Activated T-cell treated with anti-CD3 and anti-CD28 coated beads for 24 hours (primary cell): ENCODE measurements around the gene SORL1.

Experiments used
- DNase-seq: peaks from one replicate; pipeline ENCODE4 v3.0.0-alpha.2; 2020; ENCODE audit warnings: low read depth

SORL1 gene

GRCh38 chr11:121429556-121429955 is 22.6 kb upstream of the SORL1 start:
- DNase-seq: no peak

DNA sequence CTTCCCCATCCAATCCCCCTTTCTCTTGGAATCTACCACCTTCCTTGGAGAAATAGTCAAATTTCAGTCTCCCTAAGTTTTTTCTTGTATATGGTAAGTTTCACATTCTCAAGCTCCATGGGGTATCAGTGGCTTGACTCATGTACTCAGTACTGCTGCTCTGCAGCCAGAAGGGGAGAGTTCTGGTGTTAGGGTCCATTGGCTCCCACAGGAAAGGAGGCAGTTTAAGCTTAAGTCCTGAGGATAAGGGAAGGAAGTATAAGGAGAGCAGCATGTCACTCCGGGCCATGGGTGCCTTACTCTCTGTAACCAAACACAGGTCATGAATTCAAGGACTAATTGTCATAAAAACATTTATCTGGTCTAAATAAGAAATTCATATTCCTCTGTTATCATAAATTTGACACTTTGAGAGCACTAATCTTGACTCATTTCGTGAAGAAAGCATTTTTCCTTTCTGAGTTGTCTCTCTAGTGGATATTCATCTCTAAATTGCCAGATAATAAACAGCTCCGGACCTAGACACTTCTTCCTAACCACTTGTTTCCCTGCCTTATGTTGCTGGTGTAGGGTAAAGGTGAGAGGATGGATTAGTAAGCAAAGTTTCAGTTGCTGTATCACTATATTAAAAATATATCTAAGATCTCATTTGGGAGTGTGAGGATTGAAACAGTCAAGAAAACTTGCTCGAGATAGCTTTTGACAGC is 20.1 kb upstream of the SORL1 start:
- no peak for DNase-seq

- DNase-seq: no peak
These were observed 17.0 kb upstream of the SORL1 start for GRCh38 chr11:121435132-121435531.

DNA sequence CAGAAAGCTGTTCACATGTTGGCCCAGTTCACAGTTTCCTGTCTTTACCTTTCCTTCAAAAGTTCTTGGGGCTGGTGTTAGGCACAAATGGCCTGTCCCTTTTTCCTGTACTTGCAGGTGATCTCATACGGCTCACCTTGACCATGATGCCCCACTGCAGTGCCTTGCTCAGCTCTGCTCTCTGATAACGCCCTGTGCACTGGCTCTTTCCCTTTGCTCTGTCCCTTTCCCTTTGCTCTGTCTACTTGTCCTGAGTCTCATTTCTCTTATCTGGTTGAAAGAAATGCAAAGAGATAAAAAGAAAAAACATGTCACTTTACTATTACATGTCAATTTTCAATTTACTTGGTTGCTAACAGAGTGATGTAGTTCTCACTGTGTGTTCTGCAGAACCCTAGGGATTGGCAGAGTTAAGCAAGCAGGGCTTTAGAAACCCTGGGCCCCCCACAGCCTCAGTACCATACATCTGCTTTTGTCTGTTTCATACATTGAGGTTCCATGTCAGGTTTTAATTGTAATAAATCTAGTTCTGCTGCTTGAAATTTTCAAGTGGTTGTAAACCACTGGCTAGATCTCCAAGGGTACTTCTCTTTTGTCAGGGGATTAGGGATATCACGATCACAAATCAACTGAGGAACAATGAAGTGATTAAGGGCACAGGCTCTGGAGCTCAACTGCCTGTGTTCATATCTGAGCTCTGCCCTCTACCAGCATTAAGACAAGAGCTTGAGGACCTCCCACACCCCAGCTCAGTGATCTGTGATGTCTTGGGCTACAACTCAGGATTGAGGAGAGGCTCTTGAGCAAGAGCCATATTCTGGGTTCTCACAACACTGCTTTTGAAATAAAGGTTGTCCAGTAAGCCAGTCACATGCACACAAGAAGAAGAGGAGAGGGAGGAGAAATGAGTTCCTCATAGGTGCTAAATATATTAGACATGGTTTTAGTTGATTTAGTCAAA is 16.3 kb upstream of the SORL1 start:
- no peak for DNase-seq

GRCh38 chr11:121437018-121437685 is 15.0 kb upstream of the SORL1 start:
- no peak for DNase-seq

DNA sequence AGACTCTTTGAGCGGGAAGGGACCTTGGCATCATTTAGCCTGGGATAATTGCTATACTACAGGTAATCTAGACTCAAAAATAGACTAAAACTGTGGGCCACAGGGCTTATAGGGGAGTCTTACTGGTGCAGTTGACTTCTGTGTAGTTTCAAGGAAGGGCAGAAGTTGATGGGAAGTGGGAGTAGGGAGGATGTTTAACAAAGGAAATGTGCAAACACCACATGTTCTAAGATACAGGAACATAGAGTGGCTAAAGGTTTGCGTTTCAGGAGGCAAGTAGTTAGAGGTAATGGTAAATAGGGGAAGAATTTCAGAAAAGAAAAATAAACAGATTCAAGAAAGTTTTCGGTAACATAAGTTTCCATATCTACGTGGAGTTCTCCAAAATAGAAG is 14.4 kb upstream of the SORL1 start:
- DNase-seq: no peak

DNA sequence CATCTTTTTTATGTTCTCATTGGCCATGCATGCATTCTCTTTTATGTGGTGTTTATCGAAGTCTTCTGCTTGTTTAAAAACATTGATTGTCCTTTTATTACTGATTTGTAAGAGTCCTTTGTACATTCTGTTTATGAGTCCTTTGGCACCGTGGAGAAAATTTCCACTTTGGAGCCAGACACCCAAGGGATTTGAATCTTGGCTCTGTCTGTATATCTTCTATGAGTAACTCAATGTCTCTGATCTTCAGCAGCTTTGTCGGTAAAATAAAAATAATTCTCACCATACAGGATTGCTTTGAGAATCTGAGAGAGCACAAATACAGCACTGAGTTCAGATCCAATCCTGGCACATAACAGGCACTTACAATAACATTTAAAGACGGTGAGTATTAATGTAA is 12.8 kb upstream of the SORL1 start:
- DNase-seq: no peak

- no peak for DNase-seq
These were observed 12.4 kb upstream of the SORL1 start for GRCh38 chr11:121439759-121440158.

- DNase-seq: no peak
These were observed 10.6 kb upstream of the SORL1 start for GRCh38 chr11:121441521-121441920.

DNA sequence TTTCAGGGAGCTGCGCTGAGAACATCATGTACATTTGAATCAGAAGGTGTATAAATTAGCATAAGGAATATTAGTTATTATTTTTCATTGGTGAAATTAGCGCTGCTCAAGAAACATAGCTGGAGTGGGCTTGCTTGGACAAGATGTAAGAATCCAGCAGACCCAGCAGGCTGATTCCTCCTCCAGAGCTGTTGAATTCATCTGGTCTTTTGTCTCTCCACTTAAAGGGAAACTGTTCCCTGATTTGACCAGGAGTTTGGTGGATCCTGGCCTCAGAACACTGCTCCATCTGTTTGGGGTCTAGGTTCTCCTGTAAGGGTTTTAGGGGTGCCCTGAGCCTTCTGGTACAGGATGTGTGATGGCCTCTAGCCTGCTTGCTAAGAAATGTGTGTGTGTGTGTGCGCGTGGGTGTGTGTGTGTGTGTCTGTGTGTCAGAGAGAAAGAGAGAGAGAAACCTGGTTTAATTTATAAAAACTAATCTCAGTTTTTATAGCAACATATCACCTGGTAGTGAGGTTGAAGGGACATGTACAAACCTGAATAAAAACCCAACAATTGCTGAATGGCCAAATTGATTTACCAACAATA is 8.3 kb upstream of the SORL1 start:
- DNase-seq: no peak

DNA sequence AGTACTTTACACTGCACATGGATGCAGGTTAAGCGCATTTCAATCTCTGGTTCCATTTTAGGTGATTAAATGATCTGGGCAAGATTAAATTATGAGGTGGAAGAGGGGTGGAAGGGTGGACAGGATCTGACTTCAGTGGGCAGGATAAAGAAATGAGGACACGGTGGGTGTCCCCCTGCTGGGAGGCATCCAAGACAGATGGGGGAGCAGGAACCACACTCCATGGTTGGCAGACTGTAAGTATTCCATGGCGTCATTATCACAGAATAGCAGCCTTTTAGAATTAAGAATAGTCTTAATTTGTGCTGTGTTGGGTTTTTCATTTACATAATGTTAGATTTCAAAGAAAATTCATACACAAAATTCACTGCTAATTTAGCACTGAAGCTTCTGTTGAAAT is 7.6 kb upstream of the SORL1 start:
- DNase-seq: no peak

- no peak for DNase-seq
These were observed 6.9 kb upstream of the SORL1 start for GRCh38 chr11:121445071-121445768.

DNA sequence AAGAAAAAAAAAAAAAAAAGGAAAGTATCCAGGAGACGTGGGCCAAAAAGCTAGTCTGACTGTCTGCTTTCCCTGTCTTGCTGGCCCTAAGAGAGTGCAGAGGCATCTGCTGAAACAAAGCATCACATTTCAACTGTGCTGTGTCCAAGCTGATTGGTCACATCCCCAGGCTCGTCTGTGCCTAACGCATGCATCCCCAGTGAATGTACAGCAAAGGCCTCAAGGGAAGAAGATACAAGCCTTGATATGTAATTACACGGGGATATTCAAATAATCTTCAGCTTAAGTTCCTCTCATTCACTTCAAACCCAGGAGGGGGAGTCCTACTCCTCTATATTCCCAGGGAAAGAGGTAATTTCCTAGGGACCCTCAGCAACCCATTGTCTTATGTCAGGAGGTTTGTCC is 5.4 kb upstream of the SORL1 start:
- no peak for DNase-seq

DNA sequence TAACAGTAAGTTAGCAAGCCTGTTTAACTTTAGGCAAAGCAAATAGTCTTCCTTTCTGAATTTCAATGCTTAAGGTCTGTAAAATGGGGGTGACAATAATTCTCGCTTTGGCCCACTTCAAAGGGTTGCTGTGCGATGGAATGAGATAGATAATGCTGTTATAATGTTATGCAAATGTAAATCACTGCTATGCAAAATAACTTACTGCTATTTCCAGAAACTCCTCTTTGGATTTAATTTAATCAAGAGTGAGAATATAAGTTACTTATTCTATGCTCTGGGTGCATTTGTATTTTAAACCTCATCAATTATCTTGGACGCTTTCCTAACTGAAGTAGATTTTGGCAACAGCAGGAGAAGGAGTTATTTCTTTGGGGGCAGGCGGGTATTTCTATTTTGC is 4.1 kb upstream of the SORL1 start:
- DNase-seq: no peak

- DNase-seq: no peak
These were observed 3.6 kb upstream of the SORL1 start for GRCh38 chr11:121448431-121448941.

GRCh38 chr11:121449123-121449522 is 3.0 kb upstream of the SORL1 start:
- DNase-seq: no peak

GRCh38 chr11:121449626-121450025 is 2.5 kb upstream of the SORL1 start:
- no peak for DNase-seq

GRCh38 chr11:121450401-121450800 is 1.7 kb upstream of the SORL1 start:
- no peak for DNase-seq

DNA sequence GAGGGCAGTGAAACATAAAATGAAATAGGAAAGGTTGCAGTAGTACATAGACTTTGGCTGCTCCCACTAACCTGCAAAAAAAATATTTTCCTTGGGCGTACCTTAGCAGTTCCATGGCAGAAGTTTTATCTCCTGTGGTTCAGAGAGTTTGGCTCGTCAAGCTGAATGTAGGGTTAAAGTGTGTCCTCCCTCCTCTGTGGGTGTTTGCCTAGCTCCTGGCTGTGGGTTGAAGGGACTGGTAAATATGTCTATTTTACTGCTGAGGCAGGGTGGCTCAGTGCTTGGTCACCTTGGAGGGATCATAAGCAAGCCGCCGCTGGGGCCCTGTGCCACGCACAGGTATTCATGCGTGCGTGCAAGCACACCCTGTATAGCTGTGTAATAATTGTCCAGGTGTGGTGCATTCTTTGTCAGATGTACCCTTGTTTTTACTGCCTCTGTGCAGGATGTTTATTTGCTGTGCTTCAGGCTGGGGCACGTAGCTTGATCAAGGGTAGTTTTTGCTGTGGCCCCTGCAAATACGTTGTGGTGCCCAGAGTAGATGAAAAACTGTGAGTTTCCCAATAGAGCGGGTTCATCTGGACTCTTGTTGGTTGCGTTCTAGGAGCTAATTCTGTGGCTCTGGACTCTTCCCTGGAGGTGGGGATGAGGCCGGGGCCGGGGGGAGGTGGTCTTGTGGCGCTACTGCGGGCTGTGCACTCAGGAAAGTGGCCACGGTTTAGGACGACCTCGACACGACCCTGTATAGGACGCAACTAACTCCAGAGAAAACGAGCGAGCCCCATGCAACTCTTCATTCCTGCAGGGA is 732 bp upstream of the SORL1 start:
- DNase-seq: no peak

DNA sequence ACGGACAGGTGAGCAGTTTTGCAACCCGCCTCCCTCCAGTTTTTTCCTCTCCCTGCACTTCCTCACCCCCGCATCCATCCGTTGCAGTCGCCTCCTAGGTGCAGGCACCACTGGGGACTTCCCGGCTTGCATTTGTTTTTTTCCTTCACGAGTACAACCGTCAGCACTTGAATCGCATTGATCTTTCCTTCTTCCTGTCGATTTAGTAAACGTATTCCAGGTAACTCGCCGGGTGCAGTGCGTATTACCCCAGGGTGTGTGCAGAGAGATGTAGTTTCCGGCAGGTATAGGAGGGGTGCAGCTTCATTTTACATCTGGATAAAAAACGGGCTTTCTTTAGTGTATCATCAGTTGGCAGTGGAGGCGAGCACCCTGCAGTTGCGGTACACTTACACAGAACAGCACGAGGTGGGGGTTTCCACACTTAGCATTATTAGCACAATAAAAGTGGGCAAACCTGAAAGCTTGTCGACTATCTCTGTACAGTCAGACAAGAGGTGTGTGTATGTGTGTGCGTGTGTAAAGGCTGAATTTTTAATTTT is 566 bp downstream of the SORL1 start, which contains the start of gene SORL1-AS1:
Gene SORL1-AS1, minus strand, starts transcription at position 359 of the 542 bp plus-strand sequence.
- DNase-seq: no peak
